ENCODE data around the gene NDUFB2. TPM values are rescaled to one million over a fixed set of nuclear protein-coding genes. Genes with fewer than 3 reads are reported as not detected.
"Not testable (repeated sequence)": the region's sequence is repeated elsewhere in the genome, so short reads cannot be mapped to it uniquely, and the experiment has no call there.

NDUFB2 gene
- total RNA-seq = 93.9 and 113 TPM in 2 replicates

DNA sequence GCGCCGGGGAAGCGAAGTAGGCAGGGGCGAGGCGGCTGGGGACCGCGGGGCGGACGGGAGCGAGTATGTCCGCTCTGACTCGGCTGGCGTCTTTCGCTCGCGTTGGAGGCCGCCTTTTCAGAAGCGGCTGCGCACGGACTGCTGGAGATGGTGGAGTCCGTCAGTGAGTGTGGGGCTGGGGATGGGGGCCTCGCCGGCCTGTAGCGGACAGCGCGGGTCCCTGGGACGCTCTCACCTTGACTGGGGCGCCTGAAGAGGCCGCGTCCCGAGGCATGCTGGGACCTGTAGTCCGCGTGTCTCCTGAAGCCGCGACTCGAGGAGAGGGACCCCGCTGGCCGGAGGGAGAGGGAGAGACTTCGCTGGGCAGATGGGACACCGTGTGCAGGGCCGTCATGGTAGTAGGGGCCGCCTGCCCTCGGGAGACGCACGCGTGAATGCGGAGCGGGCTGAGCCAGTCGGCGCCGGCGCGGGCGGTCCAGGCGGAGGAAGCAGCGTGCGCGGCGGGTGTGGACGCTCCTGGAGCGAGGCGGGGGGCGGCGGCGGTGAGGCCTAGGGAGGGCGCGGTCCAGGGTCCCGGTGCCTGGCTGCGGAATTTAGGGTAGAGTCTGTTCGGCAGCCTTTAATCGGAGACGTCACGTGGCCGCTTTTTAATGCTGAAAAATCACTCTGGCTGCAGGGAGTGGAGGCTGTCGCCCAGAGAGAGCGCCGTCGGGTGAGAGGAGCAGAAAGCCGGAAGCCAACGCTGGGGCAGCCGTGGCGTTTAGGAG lies at the start of gene NDUFB2:
TSS of gene NDUFB2 (plus strand) at position 29 of the 767 bp plus-strand sequence. CDS start at position 66, 37 bp downstream.
- peak; percentile 36 for DNase-seq (ENCODE audit: low read depth, low spot score)

DNA sequence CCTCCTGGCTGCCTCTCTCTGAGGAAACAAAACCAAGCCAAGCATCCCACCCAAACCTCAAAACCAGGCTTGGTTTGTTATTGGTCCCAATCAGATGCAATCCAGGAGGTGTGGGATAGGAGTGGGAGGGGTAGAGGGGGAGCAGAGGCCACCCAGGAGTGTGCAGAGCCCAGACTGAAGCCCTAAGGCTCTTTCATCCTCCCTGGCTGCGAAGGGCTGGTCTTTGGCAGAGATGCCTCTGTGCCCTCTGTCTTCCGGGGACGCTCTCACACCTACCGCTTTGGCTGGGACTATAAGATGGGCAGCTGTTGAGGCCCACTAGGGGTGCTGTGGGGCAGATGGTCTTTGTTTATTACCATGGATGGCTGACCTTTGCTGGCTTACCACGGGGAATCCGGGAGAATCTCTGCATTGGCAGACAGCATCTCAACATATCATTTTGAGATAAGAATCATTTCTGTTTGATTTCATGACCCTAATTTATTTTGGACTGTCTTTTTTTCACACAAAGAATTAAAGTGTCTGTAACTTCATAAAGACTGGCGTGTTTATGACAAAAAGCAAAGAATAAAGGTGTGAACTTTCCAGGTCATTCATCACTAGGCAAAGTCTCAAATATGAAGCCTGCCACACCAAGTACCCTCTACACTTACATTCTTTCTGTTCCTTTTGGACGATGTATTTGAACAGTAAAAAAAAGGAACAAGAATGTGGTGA lies 49.4 kb upstream of the NDUFB2 start:
- no peak for DNase-seq (ENCODE audit: low read depth, low spot score)

GRCh38 chr7:140649556-140650205 lies 46.8 kb upstream of the NDUFB2 start:
- DNase-seq (ENCODE audit: low read depth, low spot score) = no peak

GRCh38 chr7:140650367-140650766 lies 46.1 kb upstream of the NDUFB2 start:
- DNase-seq (ENCODE audit: low read depth, low spot score) = no peak

- DNase-seq (ENCODE audit: low read depth, low spot score) = peak; percentile 30
These were observed 43.0 kb upstream of the NDUFB2 start for GRCh38 chr7:140653319-140654108.

DNA sequence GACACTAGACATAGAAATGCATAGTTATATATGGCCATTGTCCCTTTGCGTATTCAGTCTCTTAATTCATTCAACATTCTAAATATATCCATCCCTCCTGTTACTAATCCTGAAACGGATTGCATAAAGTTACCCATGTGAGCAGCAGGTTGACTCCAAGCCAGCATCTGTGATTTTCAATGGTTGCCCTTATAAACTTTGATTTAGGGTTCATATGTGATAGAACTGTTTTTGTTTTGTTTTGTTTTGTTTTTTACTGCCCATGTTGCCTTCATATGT lies 42.5 kb upstream of the NDUFB2 start:
- no peak for DNase-seq (ENCODE audit: low read depth, low spot score)

DNA sequence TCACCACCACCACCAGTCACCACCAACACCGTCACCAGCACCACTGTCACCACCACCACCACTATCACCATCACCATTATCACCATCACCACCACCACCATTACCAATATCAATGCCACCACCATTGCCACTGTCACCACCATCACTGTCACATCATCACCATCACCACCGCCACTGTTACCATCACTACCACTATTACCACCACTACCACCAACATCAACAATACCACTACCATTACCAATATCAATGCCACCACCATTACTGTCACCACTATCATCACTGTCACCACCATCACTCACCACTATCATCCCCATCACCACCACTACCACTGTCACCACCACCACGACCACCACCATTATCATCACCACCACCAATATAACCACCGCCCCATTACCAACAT lies 41.8 kb upstream of the NDUFB2 start:
- no peak for DNase-seq (ENCODE audit: low read depth, low spot score)

DNA sequence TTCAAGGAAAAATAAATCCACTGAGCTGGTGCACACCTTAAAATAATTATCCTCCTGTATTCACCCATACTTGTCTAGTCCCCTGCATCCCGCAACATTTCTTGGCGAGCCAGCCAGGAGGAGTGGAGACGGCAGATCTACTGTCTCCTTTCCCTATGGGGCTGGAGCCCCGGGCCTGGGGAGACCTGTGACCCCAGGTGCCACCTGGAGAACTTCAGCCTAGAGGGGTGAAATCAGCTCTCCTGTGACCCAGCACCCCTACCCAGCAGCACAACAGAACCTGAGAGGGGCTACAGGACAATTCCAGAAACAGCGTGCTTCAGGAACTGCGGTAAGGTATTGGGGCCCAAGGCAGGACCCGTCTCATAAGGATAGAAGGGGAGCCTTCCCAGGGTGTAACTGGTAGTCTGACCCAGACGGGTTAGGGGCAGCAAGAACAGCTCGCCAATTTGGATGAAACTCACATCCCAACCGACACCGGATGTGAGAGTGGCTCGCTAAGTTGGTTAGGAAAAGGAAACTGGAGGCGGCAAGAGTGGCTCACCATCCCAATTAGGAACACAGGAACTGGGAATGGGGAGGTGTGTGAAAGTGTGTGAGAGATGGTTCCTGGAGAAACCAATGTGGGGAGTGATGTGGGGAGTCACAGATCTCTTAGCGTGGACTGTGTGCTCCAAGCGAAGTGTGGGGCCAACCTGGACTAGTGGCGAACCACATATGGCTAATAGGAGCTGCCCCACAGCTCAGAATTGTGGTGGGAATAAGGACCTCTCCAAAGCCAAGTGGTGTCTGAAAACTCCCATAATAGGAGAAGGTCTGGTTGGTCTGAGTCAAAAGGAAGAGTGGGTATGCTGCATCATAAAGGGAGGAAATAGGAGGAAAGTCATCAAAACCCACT lies 40.7 kb upstream of the NDUFB2 start:
- DNase-seq (ENCODE audit: low read depth, low spot score) = no peak

GRCh38 chr7:140656548-140657515 lies 39.7 kb upstream of the NDUFB2 start:
- DNase-seq (ENCODE audit: low read depth, low spot score) = no peak

- no peak for DNase-seq (ENCODE audit: low read depth, low spot score)
These were observed 38.6 kb upstream of the NDUFB2 start for GRCh38 chr7:140657891-140658290.

- no peak for DNase-seq (ENCODE audit: low read depth, low spot score)
These were observed 36.7 kb upstream of the NDUFB2 start for GRCh38 chr7:140659856-140660255.

DNA sequence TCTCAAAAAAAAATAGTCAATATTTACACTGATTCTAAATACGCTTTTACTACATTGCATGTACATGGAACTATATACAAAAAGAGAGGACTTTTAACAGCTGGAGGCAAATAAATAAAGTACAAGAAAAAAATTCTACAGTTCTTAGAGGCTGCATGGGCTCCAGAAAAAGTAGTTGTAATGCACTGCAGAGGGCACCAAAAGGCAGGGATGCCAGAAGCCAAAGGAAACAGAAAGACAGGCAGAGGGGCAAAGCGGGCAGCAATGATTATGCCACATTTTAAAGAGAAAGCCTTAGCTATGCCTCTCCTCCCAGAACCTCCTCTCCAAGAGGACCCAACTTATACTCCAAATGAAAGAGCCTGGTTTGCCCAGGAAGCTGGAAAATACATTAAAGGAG lies 35.4 kb upstream of the NDUFB2 start:
- DNase-seq (ENCODE audit: low read depth, low spot score) = no peak

DNA sequence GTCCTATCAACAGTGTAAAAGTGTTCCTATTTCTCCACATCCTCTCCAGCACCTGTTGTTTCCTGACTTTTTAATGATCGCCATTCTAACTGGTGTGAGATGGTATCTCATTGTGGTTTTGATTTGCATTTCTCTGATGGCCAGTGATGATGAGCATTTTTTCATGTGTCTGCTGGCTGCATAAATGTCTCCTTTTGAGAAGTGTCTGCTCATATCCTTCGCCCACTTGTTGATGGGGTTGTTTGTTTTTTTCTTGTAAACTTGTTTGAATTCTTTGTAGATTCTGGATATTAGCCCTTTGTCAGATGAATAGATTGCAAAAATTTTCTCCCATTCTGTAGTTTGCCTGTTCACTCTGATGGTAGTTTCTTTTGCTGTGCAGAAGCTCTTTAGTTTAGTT lies 33.6 kb upstream of the NDUFB2 start:
- not testable (repeated sequence) for DNase-seq (ENCODE audit: low read depth, low spot score)

GRCh38 chr7:140667476-140667875 lies 29.0 kb upstream of the NDUFB2 start:
- no peak for DNase-seq (ENCODE audit: low read depth, low spot score)

GRCh38 chr7:140668641-140669040 lies 27.9 kb upstream of the NDUFB2 start:
- no peak for DNase-seq (ENCODE audit: low read depth, low spot score)

DNA sequence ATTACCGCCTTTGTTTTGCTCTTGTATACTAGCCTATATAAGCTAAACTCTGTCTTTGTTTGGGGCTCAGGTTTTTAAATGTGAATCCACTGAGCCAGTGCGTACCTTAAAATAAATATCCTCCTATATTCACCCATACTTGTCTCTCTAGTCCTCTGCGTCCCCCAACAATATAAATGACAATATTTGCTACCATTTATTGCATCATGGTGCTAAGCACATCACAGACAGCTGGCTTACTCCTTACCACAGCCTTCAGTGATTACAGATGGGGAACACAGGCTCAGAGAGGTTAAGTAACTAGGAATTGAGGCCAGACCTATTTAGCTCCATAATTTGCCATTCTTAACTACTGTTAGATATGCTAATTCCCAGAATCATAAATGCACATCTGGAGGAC lies 27.2 kb upstream of the NDUFB2 start:
- DNase-seq (ENCODE audit: low read depth, low spot score) = no peak

DNA sequence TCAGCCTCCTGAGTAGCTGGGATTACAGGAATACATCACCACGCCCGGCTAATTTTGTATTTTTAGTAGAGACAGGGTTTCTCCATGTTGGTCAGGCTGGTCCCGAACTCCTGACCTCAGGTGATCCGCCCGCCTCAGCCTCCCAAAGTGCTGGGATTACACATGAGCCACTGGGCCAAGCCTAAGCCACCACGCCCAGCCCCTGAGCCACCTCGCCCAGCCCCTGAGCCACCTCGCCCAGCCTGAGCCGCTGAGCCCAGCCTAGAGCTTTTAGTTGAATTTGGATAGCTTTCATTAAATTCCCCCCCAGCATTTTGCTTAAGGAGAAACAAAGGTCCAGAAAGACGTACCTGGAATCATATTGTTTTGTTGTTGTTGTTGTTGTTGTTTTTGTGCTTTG lies 26.6 kb upstream of the NDUFB2 start:
- not testable (repeated sequence) for DNase-seq (ENCODE audit: low read depth, low spot score)

GRCh38 chr7:140670343-140670935 lies 26.1 kb upstream of the NDUFB2 start:
- DNase-seq (ENCODE audit: low read depth, low spot score) = no peak

DNA sequence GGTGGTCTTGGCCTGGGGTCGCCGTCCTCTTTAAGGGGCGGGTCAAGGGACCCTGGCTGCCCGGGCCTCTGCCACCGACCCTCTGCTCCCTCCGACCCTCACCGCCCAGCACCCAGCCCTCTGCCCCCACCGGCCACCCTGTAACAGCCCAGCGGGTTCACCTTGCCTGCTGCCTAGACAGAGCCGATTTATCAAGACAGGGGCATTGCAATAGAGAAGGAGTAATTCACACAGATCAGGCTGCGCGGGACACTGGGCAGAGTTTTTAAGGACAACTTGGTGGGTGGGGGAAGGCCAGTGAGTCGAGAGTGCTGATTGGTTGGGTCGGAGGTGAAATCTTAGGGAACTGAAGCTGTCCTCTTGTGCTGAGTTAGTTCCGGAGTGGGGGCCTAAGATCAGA lies 24.5 kb upstream of the NDUFB2 start:
- no peak for DNase-seq (ENCODE audit: low read depth, low spot score)
